ENCODE results near the gene ARPC4. TPM values are rescaled to one million over a fixed set of nuclear protein-coding genes. Genes with fewer than 3 reads are reported as not detected.

ARPC4 gene
- total RNA-seq, 4 donors from 2014 or later: 96.8 to 147 (median 143) TPM

GRCh38 chr3:9749645-9750555 is 43.0 kb upstream of the ARPC4 start, which contains the start of gene OGG1:
Gene OGG1, plus strand, starts transcription at chr3:9749952. Its CDS starts 335 bp downstream, at chr3:9750287.
- Histone ChIP-seq H3K27ac (peak within 1 kb of the TSS; percentile 88 to 99 (median 97)), H3K4me3 (peak within 1 kb of the TSS; percentile 77 to 95 (median 84)), H3K27me3 (no peaks in the 10 kb centered on the region), H3K36me3 (peaks cover 2 to 55% of the 10 kb centered on the region in 2 donors), H3K4me1 (peaks cover 19 to 23% of the 10 kb centered on the region in 2 donors), H3K9me3 (no peaks in the 10 kb centered on the region)
- TF ChIP-seq POLR2A (IDR thresholded peaks at IDR 0.05) (peak; percentile 56 to 74), CTCF (IDR thresholded peaks at IDR 0.05 in 4 of 5, conservative IDR thresholded peaks at IDR 0.05 in 1 of 5) (no peak)
- ATAC-seq (peak; percentile 98), DNase-seq (peak; percentile 98)
- in situ Hi-C loops (cut with MboI; ENCODE audit: low sequenced_read_pairs in 4 of 4): no loop called here
- intact Hi-C loops (cut with DNase I; ENCODE audit: low total_unique reads): loop anchor here (1.0 to 2.0 kb wide), 4 partner anchors 19 to 101 kb away; partner anchors contain the start of genes BRPF1, MTMR14, RPUSD3 and TADA3

GRCh38 chr3:9750556-9751411 is 42.1 kb upstream of the ARPC4 start:
- H3K4me1 ChIP-seq: peaks cover 19 to 23% of the 10 kb centered on the region in 2 donors
- H3K9me3 ChIP-seq: no peaks in the 10 kb centered on the region
- no peaks in the 10 kb centered on the region for H3K27me3 ChIP-seq
- peak overlapping the region; percentile 88 to 99 (median 97) for H3K27ac ChIP-seq
- intact Hi-C loops (cut with DNase I; ENCODE audit: low total_unique reads): loop anchor here (1.0 kb wide), 1 partner anchor 94 kb away; the partner anchor contains the start of gene RPUSD3
- peak overlapping the region; percentile 77 to 95 (median 84) for H3K4me3 ChIP-seq
- peaks cover 2 to 55% of the 10 kb centered on the region in 2 donors for H3K36me3 ChIP-seq
- ATAC-seq: no peak
- DNase-seq: no peak
- in situ Hi-C loops (cut with MboI; ENCODE audit: low sequenced_read_pairs in 4 of 4): no loop called here
- TF ChIP-seq CTCF (IDR thresholded peaks at IDR 0.05 in 4 of 5, conservative IDR thresholded peaks at IDR 0.05 in 1 of 5) (no peak), POLR2A (IDR thresholded peaks at IDR 0.05) (no peak)

GRCh38 chr3:9754678-9755077 is 38.2 kb upstream of the ARPC4 start:
- in situ Hi-C loops (cut with MboI; ENCODE audit: low sequenced_read_pairs in 4 of 4) (no loop called here), intact Hi-C loops (cut with DNase I; ENCODE audit: low total_unique reads) (no loop called here)
- Histone ChIP-seq H3K36me3 (peaks cover 0 to 67% of the 10 kb centered on the region in 2 donors), H3K27me3 (no peaks in the 10 kb centered on the region), H3K4me3 (no peak overlapping the region), H3K9me3 (no peaks in the 10 kb centered on the region), H3K27ac (peak overlapping the region in 2 of 4 donors; percentile 30 to 35), H3K4me1 (peaks cover 13 to 16% of the 10 kb centered on the region in 2 donors)
- TF ChIP-seq CTCF (IDR thresholded peaks at IDR 0.05 in 4 of 5, conservative IDR thresholded peaks at IDR 0.05 in 1 of 5): no peak
- no peak for TF ChIP-seq POLR2A (IDR thresholded peaks at IDR 0.05)
- ATAC-seq (no peak), DNase-seq (no peak)

GRCh38 chr3:9757427-9757826 is 35.5 kb upstream of the ARPC4 start:
- in situ Hi-C loops (cut with MboI; ENCODE audit: low sequenced_read_pairs in 4 of 4): no loop called here
- DNase-seq: no peak
- H3K36me3 ChIP-seq: peaks cover 0 to 55% of the 10 kb centered on the region in 2 donors

More at GRCh38 chr3:9757427-9757826, 35.5 kb upstream of the ARPC4 start:
- no peak for TF ChIP-seq POLR2A (IDR thresholded peaks at IDR 0.05)
- ATAC-seq: no peak
- intact Hi-C loops (cut with DNase I; ENCODE audit: low total_unique reads): no loop called here
- H3K4me3 ChIP-seq: no peak overlapping the region
- no peaks in the 10 kb centered on the region for H3K4me1 ChIP-seq
- no peaks in the 10 kb centered on the region for H3K27me3 ChIP-seq
- H3K27ac ChIP-seq: no peak overlapping the region
- H3K9me3 ChIP-seq: no peaks in the 10 kb centered on the region

Measured in gastrocnemius medialis (tissue), 4 donors.